GM12864 (cell line): ENCODE data around the gene TMEM14A.
"Not testable (repeated sequence)": the region's sequence is repeated elsewhere in the genome, so short reads cannot be mapped to it uniquely, and the experiment has no call there.

Source experiments
- DNase-seq: peaks from one replicate; pipeline ENCODE4 v3.0.0-alpha.2; 2011; ENCODE audit warnings: low read depth
- H3K4me3 ChIP-seq: 2 replicates; pipeline ENCODE4 v1.5.1; 2011; ENCODE audit warnings: mild to moderate bottlenecking, low read depth, low read length, control low read depth
- TF ChIP-seq, protein P1 (sequence below): IDR thresholded peaks from 2 replicates; pipeline ENCODE4 v1.5.1; 2011; ENCODE audit warnings: low read depth, mild to moderate bottlenecking, moderate library complexity, low read length, control low read depth, inconsistent platforms; ENCODE audit errors: missing control alignments

TMEM14A gene

DNA sequence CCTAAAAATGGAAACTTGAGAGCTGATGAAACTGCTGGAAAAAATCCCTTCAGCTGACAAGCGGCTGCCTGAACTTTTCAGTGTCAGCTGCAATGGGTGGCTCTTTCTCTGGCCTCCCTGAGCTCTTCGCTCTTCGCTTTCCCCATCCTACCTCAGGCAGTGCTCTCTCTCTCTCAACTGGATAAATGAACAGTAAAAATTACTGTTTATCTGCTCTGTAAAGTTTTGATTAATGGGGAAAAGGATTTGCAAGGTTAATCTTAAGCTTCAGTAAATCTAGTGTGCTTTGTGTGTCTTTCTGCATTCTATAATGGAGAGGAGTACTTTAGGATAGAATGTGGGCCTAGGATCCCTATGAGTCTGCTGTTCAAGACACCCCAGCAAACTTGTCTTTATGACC, 35.1 kb downstream of the TMEM14A start:
- DNase-seq, result no peak
- no peak overlapping the region for H3K4me3 ChIP-seq
- TF ChIP-seq, protein P1, sequence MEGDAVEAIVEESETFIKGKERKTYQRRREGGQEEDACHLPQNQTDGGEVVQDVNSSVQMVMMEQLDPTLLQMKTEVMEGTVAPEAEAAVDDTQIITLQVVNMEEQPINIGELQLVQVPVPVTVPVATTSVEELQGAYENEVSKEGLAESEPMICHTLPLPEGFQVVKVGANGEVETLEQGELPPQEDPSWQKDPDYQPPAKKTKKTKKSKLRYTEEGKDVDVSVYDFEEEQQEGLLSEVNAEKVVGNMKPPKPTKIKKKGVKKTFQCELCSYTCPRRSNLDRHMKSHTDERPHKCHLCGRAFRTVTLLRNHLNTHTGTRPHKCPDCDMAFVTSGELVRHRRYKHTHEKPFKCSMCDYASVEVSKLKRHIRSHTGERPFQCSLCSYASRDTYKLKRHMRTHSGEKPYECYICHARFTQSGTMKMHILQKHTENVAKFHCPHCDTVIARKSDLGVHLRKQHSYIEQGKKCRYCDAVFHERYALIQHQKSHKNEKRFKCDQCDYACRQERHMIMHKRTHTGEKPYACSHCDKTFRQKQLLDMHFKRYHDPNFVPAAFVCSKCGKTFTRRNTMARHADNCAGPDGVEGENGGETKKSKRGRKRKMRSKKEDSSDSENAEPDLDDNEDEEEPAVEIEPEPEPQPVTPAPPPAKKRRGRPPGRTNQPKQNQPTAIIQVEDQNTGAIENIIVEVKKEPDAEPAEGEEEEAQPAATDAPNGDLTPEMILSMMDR, result no peak

DNA sequence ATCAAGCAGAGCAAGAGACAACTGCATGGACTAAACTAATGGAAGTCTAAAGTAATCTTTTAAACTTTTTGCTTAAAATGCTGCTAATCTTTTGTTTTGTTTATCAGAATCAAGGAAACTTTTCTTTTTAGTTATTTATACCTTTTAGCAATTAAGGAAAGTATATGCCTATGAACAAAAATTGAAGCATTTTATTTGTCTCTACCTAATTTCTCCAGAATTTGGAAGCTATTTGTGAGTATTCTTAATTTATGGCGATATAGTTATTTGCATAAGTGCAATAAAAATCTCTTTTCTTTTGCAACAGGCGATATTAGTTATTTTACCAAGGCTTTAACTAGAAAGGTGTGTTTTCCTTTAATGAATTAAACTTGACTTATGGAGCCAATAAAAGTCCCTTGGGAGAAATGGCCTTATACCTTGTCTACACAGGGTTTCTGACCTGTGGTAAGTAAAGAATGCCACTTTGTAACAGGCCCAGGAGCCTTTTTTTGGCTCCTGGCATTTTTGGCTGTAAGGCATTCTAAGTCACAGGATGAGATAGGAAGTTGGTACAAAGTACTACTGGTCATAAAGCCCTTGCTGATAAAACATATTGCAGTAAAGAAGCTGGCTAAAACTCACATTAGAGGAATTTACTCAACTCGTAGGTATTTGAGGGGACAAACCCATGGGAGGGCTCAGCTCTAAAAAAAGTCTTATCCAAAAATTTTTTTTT, 37.2 kb downstream of the TMEM14A start:
- TF ChIP-seq, protein P1, result no peak
- DNase-seq, result no peak

DNA sequence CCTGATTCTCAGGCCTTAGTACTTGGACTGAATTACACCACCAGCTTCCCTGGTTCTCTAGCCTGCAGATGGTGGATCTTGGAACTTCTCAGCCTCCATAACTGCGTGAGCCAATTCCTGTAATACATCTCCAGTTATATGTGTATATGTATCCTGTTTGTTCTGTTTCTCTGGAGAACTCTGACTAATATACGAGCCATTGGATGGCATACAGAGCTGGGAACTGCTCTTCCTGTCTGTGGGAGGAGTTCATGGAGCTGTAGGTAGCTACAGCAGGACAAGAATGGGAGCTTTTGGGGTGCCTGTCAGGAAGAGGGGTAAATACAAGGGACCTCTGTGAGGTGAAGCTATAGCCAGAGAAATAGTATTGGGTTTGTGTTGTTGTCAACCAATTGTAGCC, 41.2 kb downstream of the TMEM14A start:
- TF ChIP-seq, protein P1, result no peak
- no peak overlapping the region for H3K4me3 ChIP-seq
- no peak for DNase-seq

More for the DNA sequence above, 37.2 kb downstream of the TMEM14A start:
- no peak overlapping the region for H3K4me3 ChIP-seq

DNA sequence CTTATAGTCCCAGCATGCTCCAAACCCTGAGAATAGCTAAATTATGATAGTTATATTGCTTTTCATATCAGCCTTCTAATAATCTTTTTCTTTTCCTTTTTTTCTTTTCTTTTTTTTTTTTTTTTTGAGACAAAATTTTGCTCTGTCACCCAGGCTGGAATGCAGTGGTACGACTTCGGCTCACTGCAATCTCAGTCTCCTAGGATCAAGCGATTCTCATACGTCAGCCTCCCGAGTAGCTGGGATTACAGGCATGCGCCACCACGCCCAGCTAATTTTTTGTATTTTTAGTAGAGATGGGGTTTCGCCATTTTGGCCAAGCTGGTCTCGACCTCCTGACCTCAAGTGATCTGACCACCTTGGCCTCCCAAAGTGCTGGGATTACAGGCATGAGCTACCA, 43.8 kb downstream of the TMEM14A start:
- not testable (repeated sequence) for H3K4me3 ChIP-seq, DNase-seq

DNA sequence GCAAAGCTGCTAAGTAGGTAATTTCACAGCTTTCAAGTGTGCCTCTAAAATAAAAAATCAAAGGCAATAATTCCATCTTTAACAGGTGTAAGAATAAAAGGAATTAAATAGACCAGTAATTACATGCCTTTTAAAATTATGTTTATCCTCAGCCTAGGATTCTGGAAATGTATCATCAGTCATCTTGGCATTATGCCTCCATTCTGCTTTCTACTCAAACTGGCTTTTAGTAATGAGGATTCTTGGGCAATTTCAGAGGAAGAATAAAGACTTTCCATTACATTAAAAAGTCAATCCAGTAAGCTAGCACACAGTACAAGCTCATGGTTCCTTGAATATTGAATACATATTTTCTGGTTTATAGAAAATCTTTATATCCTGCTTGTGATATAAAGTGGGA, 47.6 kb downstream of the TMEM14A start:
- H3K4me3 ChIP-seq, result no peak overlapping the region
- DNase-seq, result no peak
- TF ChIP-seq, protein P1, result no peak

DNA sequence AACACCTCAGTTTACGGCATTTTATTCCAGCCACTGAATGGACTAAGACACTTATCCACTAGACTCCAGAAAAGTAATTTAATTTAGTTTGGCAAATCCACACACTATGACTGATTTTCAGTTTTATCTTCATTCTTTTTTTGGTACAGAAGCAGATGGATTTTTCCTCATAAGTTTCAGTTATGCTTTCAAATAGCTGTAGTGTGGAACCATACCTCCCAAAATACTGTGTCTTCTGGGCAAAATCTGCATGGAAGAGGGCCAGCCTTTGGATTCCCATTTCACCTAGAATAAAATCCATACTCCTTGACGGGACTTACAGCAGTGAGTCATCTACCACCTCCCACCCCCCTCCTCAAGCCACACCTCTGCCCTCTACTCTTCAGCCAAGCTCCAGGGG, 49.4 kb downstream of the TMEM14A start:
- H3K4me3 ChIP-seq, result no peak overlapping the region
- DNase-seq, result no peak
- TF ChIP-seq, protein P1, result no peak

DNA sequence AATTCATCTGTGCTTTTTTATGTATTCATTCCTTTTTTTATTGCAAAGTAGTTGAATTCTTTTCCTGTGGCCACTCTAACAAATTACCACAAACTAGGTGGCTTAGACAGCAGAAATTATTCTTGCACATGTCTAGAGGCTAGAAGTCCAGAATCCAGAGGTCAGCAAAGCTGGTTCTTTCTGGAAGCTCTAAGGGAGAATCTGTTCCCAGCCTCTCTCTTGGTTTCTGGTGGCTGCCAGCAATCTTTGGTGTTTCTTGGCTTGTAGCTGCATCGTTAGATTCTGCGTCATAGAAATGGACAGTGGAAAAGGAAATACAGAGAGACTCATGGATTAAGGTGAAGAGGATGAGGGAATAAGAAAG, 53.1 kb downstream of the TMEM14A start:
- TF ChIP-seq, protein P1, result no peak
- no peak overlapping the region for H3K4me3 ChIP-seq
- no peak for DNase-seq
